GM19324 (cell line): ENCODE data around the gene ELK4.

ENCODE experiments used
- ATAC-seq: cut with Tn5 transposase; IDR thresholded peaks from one replicate; pipeline ENCODE4 v1.9.1; 2021; ENCODE audit warnings: mild to moderate bottlenecking, moderate library complexity; ENCODE audit not compliant: unreplicated experiment, low FRiP score

ELK4 gene

GRCh38 chr1:205598841-205599668 is 32.8 kb downstream of the ELK4 start:
- ATAC-seq: no peak

- ATAC-seq: no peak
These were observed 34.0 kb downstream of the ELK4 start for GRCh38 chr1:205597691-205598314.

GRCh38 chr1:205596876-205597275 is 34.9 kb downstream of the ELK4 start:
- no peak for ATAC-seq

GRCh38 chr1:205595861-205596260 is 36.0 kb downstream of the ELK4 start:
- ATAC-seq: no peak

- peak; percentile 47 for ATAC-seq
These were observed 36.4 kb downstream of the ELK4 start for GRCh38 chr1:205595435-205595834.

GRCh38 chr1:205594846-205595245 is 37.0 kb downstream of the ELK4 start:
- ATAC-seq: no peak

- no peak for ATAC-seq
These were observed 37.8 kb downstream of the ELK4 start for GRCh38 chr1:205593967-205594366.

GRCh38 chr1:205593532-205593931 is 38.3 kb downstream of the ELK4 start:
- no peak for ATAC-seq

- no peak for ATAC-seq
These were observed 39.3 kb downstream of the ELK4 start for GRCh38 chr1:205592443-205593003.

- ATAC-seq: peak; percentile 51
These were observed 40.1 kb downstream of the ELK4 start for GRCh38 chr1:205591522-205592351.

- ATAC-seq: no peak
These were observed 40.9 kb downstream of the ELK4 start for GRCh38 chr1:205590777-205591513.

GRCh38 chr1:205590457-205590768 is 41.4 kb downstream of the ELK4 start:
- no peak for ATAC-seq

- no peak for ATAC-seq
These were observed 42.0 kb downstream of the ELK4 start for GRCh38 chr1:205589618-205590456.

GRCh38 chr1:205589046-205589445 is 42.8 kb downstream of the ELK4 start:
- ATAC-seq: no peak

- ATAC-seq: no peak
These were observed 43.2 kb downstream of the ELK4 start for GRCh38 chr1:205588636-205589035.

GRCh38 chr1:205587581-205587980 is 44.2 kb downstream of the ELK4 start:
- no peak for ATAC-seq

GRCh38 chr1:205585835-205586785 is 45.7 kb downstream of the ELK4 start:
- no peak for ATAC-seq

GRCh38 chr1:205585169-205585834 is 46.5 kb downstream of the ELK4 start:
- no peak for ATAC-seq
